ENCODE data around the gene MAPK8IP3.
A peak's percentile ranks its signal among the peaks of the same experiment; 100 is the strongest.

MAPK8IP3 gene

DNA sequence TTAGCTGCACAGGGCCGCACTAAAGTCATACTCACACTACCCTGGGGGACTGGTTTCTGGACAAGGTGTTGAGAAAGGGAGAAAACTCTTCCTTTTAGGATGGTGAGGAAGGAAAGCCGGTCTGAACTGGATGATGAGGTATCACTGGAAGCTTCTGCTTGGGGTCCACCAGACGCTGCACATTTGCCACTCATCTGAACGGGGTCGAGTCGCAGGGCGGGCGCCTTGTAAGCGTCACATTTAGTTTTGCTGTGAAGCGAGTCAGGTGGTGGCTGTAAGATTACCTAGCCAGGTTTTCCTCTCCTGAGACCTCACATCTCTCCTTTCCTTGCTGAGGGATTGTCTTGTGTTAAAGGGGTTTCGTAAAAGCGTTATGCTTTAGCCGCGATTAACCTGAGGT is 25.6 kb upstream of the MAPK8IP3 start:
- Histone ChIP-seq H3K79me2 (ENCODE audit: insufficient read depth, low read length) (peaks cover 52% of the 10 kb centered on the region), H3K9me3 (ENCODE audit: insufficient read depth, low read depth, low read length) (no peaks in the 10 kb centered on the region), H3K4me2 (ENCODE audit: low read depth, low read length, poor library complexity, severe bottlenecking) (peak overlapping the region; percentile 92), H2AFZ (ENCODE audit: low read length) (no peak overlapping the region), H3K4me1 (ENCODE audit: insufficient read depth, low read length, poor library complexity, severe bottlenecking) (peaks cover 3% of the 10 kb centered on the region), H3K9ac (ENCODE audit: low read depth, low read length, poor library complexity, severe bottlenecking) (peak overlapping the region; percentile 43), H3K36me3 (ENCODE audit: insufficient read depth, low read length) (no peaks in the 10 kb centered on the region; the same call in 1 of the 2 replicates), H3K27me3 (ENCODE audit: insufficient read depth, low read length, poor library complexity, severe bottlenecking) (no peaks in the 10 kb centered on the region), H4K20me1 (ENCODE audit: insufficient read depth, low read length, poor library complexity, severe bottlenecking) (peaks cover 12% of the 10 kb centered on the region), H3K4me3 (ENCODE audit: low read length, poor library complexity, severe bottlenecking) (peak overlapping the region; percentile 90), H3F3A (ENCODE audit: low read depth) (no peaks in the 10 kb centered on the region), H3K9me2 (replicated peaks; ENCODE audit: low read depth, low read length) (no peaks in the 10 kb centered on the region)
- TF ChIP-seq, protein P1, sequence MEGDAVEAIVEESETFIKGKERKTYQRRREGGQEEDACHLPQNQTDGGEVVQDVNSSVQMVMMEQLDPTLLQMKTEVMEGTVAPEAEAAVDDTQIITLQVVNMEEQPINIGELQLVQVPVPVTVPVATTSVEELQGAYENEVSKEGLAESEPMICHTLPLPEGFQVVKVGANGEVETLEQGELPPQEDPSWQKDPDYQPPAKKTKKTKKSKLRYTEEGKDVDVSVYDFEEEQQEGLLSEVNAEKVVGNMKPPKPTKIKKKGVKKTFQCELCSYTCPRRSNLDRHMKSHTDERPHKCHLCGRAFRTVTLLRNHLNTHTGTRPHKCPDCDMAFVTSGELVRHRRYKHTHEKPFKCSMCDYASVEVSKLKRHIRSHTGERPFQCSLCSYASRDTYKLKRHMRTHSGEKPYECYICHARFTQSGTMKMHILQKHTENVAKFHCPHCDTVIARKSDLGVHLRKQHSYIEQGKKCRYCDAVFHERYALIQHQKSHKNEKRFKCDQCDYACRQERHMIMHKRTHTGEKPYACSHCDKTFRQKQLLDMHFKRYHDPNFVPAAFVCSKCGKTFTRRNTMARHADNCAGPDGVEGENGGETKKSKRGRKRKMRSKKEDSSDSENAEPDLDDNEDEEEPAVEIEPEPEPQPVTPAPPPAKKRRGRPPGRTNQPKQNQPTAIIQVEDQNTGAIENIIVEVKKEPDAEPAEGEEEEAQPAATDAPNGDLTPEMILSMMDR (conservative IDR thresholded peaks at IDR 0.05; ENCODE audit: low read length), result no peak
- no peak for TF ChIP-seq EZH2phosphoT487 (IDR thresholded peaks at IDR 0.05; ENCODE audit: borderline replicate concordance)

DNA sequence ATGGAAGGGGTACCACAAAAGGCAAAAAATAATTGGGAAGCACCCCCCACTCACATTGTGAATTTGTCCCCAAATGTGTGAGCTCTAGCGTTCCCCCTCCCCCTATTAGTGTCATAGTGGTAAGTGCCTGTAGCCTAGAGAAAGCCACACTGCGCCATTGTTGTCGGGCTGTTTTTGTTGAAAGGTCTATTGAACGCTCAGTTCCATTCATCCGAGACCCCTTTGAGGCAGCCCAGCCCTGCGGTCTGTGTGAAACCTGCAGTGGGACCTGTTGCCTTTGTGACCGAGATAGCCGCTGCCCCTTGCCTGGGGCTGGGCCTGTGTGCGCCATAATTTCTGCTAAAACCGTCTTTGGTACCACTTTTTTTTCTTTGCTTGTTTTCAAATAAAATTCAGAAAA is 25.0 kb upstream of the MAPK8IP3 start:
- Histone ChIP-seq H3K9ac (ENCODE audit: low read depth, low read length, poor library complexity, severe bottlenecking) (no peak overlapping the region), H3K9me3 (ENCODE audit: insufficient read depth, low read depth, low read length) (no peaks in the 10 kb centered on the region), H3F3A (ENCODE audit: low read depth) (no peaks in the 10 kb centered on the region), H3K4me2 (ENCODE audit: low read depth, low read length, poor library complexity, severe bottlenecking) (peak overlapping the region; percentile 92), H3K9me2 (replicated peaks; ENCODE audit: low read depth, low read length) (no peaks in the 10 kb centered on the region), H3K4me1 (ENCODE audit: insufficient read depth, low read length, poor library complexity, severe bottlenecking) (peaks cover 3% of the 10 kb centered on the region), H3K27me3 (ENCODE audit: insufficient read depth, low read length, poor library complexity, severe bottlenecking) (no peaks in the 10 kb centered on the region), H2AFZ (ENCODE audit: low read length) (no peak overlapping the region), H4K20me1 (ENCODE audit: insufficient read depth, low read length, poor library complexity, severe bottlenecking) (peaks cover 12% of the 10 kb centered on the region), H3K79me2 (ENCODE audit: insufficient read depth, low read length) (peaks cover 57% of the 10 kb centered on the region), H3K4me3 (ENCODE audit: low read length, poor library complexity, severe bottlenecking) (no peak overlapping the region), H3K36me3 (ENCODE audit: insufficient read depth, low read length) (no peaks in the 10 kb centered on the region; the same call in 1 of the 2 replicates)
- TF ChIP-seq, protein P1 (conservative IDR thresholded peaks at IDR 0.05; ENCODE audit: low read length), result no peak
- no peak for TF ChIP-seq EZH2phosphoT487 (IDR thresholded peaks at IDR 0.05; ENCODE audit: borderline replicate concordance)

DNA sequence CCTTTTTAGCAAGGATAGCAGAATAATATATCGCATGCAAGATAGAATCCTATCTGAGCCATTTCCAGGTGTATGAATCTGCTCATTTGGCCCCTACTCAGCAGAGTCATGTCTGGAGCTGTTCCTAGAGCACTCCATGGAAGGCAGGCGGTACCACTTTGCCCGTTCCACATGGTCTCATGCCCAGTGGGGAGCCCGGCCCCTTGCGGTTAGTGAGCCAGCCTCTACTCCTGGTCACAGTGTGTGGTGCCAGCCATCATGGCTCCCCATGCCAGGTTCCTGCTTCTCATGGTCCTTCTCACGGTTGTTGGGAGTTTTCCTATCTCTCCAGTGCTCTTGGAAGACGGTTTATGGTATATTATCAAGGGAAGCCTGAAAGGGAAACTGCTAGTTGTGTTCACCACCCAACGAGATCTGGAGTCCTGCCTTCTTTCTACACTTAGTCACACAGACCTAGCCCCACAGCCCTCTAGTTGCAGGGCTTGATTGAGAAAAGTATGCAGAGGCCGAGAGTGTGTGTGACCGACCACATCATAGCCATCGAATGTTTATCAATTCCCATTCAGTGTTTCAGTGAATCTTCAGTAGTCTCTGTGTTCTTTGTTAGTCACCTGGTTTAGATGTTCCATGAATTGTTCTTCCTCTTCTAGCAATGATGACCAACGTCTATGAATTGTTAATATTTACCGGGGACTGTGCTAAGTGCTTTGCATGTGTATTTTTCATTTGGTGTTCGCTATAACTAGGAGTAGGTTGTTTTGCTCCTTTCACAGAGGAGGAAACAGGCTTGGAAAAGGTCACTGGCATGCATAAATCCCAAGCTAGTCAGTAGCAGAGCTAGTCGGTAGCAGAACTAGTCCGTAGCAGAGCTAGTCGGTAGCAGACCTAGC is 18.3 kb upstream of the MAPK8IP3 start:
- peaks cover 29% of the 10 kb centered on the region; the same call in 1 of the 2 replicates for H3K36me3 ChIP-seq (ENCODE audit: insufficient read depth, low read length)
- H3F3A ChIP-seq (ENCODE audit: low read depth), result no peaks in the 10 kb centered on the region
- peaks cover 58% of the 10 kb centered on the region for H3K79me2 ChIP-seq (ENCODE audit: insufficient read depth, low read length)
- H3K9me3 ChIP-seq (ENCODE audit: insufficient read depth, low read depth, low read length), result no peaks in the 10 kb centered on the region
- H3K4me1 ChIP-seq (ENCODE audit: insufficient read depth, low read length, poor library complexity, severe bottlenecking), result no peaks in the 10 kb centered on the region
- TF ChIP-seq EZH2phosphoT487 (IDR thresholded peaks at IDR 0.05; ENCODE audit: borderline replicate concordance), result no peak
- no peaks in the 10 kb centered on the region for H3K9me2 ChIP-seq (replicated peaks; ENCODE audit: low read depth, low read length)
- H3K4me3 ChIP-seq (ENCODE audit: low read length, poor library complexity, severe bottlenecking), result no peak overlapping the region
- no peaks in the 10 kb centered on the region for H3K27me3 ChIP-seq (ENCODE audit: insufficient read depth, low read length, poor library complexity, severe bottlenecking)
- H3K4me2 ChIP-seq (ENCODE audit: low read depth, low read length, poor library complexity, severe bottlenecking), result no peak overlapping the region
- H3K9ac ChIP-seq (ENCODE audit: low read depth, low read length, poor library complexity, severe bottlenecking), result no peak overlapping the region
- H4K20me1 ChIP-seq (ENCODE audit: insufficient read depth, low read length, poor library complexity, severe bottlenecking), result peaks cover 2% of the 10 kb centered on the region
- no peak overlapping the region for H2AFZ ChIP-seq (ENCODE audit: low read length)

Data from Loucy (cell line).